GM12892 (cell line): ENCODE data around the gene NBR1.

Experiments used
- POLR2A ChIP-seq: IDR thresholded peaks from 2 replicates; pipeline ENCODE4 v1.6.1; 2011; ENCODE audit warnings: low read depth, low read length, control low read depth
- POLR2AphosphoS5 ChIP-seq: IDR thresholded peaks from 2 replicates; pipeline ENCODE4 v1.6.1; 2011; ENCODE audit warnings: low read depth, low read length, control low read depth
- TAF1 ChIP-seq: IDR thresholded peaks from 2 replicates; pipeline ENCODE4 v1.6.1; 2011; ENCODE audit warnings: low read depth, mild to moderate bottlenecking, control low read depth, low read length, borderline replicate concordance

GRCh38 chr17:43146649-43147048 lies 24.4 kb upstream of the NBR1 start:
- TF ChIP-seq POLR2A (no peak), POLR2AphosphoS5 (no peak), TAF1 (no peak)
